Measurements from ENCODE around the gene CSTPP1.

Gene CSTPP1

DNA sequence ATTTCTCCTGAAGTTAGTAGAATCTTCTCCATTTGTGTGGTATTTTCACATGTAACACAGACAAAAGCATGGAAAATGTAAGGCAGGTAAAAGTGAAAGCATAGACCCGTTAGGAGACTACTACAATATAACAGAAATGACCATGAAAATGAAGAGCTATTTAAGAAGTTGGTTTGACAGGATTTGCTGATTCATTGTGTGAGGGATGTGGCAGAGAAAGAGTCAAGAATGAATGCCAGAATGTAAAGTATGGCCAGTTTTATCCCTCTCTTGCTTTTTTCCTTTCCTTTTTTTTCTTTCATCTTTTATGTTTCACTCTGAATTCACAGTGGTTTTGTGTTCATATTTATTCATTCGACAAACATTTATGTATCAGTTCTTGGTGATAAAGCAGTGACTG is 124.2 kb downstream of the CSTPP1 start:
- H3K9me3 ChIP-seq (ENCODE audit: low read length) = no peaks in the 10 kb centered on the region
- TF ChIP-seq EZH2 (IDR thresholded peaks at IDR 0.05; ENCODE audit: borderline replicate concordance, low read length) = no peak
- TF ChIP-seq, protein P1, sequence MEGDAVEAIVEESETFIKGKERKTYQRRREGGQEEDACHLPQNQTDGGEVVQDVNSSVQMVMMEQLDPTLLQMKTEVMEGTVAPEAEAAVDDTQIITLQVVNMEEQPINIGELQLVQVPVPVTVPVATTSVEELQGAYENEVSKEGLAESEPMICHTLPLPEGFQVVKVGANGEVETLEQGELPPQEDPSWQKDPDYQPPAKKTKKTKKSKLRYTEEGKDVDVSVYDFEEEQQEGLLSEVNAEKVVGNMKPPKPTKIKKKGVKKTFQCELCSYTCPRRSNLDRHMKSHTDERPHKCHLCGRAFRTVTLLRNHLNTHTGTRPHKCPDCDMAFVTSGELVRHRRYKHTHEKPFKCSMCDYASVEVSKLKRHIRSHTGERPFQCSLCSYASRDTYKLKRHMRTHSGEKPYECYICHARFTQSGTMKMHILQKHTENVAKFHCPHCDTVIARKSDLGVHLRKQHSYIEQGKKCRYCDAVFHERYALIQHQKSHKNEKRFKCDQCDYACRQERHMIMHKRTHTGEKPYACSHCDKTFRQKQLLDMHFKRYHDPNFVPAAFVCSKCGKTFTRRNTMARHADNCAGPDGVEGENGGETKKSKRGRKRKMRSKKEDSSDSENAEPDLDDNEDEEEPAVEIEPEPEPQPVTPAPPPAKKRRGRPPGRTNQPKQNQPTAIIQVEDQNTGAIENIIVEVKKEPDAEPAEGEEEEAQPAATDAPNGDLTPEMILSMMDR (IDR thresholded peaks at IDR 0.05; ENCODE audit: low read length) = no peak
- no peak overlapping the region for H3K9ac ChIP-seq (ENCODE audit: low read length)
- no peaks in the 10 kb centered on the region for H3K9me2 ChIP-seq (ENCODE audit: low read depth, low read length)
- H3K4me2 ChIP-seq (ENCODE audit: low read length) = no peak overlapping the region
- H3K27me3 ChIP-seq (ENCODE audit: insufficient read depth, low read length) = no peaks in the 10 kb centered on the region
- H2AFZ ChIP-seq (ENCODE audit: low read length) = no peak overlapping the region
- H3K36me3 ChIP-seq (ENCODE audit: insufficient read depth, low read length) = peaks cover 6% of the 10 kb centered on the region
- no peaks in the 10 kb centered on the region for H3F3A ChIP-seq (ENCODE audit: insufficient read depth, low read length)
- no peak overlapping the region for H3K27ac ChIP-seq (ENCODE audit: low read depth, low read length, poor library complexity, severe bottlenecking)
- peaks cover 8% of the 10 kb centered on the region for H3K4me1 ChIP-seq (ENCODE audit: insufficient read depth, low read length, severe bottlenecking)
- H4K20me1 ChIP-seq (ENCODE audit: insufficient read depth, low read length) = no peaks in the 10 kb centered on the region
- no peaks in the 10 kb centered on the region for H3K79me2 ChIP-seq (ENCODE audit: insufficient read depth, low read length)
- no peak overlapping the region for H3K4me3 ChIP-seq (ENCODE audit: low read depth, low read length, poor library complexity, severe bottlenecking)

DNA sequence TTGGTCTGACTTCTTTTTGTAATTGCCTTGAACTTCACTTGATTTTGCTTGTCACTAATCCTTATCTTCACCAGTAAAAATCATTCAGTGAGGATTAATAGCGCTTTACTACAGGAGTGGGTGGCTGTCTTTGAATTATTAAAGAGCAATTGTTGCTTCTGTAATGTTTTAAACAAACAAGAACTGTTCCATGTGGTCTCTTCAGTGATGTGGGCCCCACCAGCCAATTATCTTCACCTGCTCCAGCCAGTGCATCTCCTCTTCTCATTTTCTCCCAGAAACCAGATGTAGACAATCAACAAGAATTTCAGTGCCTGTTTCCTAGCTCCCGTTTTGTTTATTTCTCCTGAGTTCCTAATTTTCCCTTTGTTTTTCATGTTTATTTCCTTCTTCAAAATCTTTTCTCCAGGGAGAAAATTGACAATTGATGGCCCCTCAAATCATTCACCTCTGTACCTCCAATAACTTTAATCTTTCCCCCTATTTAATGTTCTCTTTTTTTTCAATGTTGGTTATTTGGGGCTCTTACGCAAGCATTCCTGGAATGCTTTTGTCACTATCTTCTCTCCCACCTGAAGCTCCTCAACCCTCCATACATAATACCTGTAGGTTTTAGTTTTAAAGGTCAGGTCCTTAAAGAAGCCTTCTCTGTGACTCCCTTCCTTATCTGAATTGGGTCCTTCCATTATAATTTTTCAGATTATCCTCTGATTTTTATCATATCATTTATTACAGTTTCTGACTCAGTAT is 125.0 kb downstream of the CSTPP1 start:
- Histone ChIP-seq H3K4me2 (ENCODE audit: low read length) (no peak overlapping the region), H3K27me3 (ENCODE audit: insufficient read depth, low read length) (no peaks in the 10 kb centered on the region), H3F3A (ENCODE audit: insufficient read depth, low read length) (no peaks in the 10 kb centered on the region), H2AFZ (ENCODE audit: low read length) (no peak overlapping the region), H3K4me1 (ENCODE audit: insufficient read depth, low read length, severe bottlenecking) (peaks cover 8% of the 10 kb centered on the region), H3K27ac (ENCODE audit: low read depth, low read length, poor library complexity, severe bottlenecking) (no peak overlapping the region), H3K9me2 (ENCODE audit: low read depth, low read length) (no peaks in the 10 kb centered on the region), H4K20me1 (ENCODE audit: insufficient read depth, low read length) (no peaks in the 10 kb centered on the region), H3K79me2 (ENCODE audit: insufficient read depth, low read length) (no peaks in the 10 kb centered on the region), H3K9ac (ENCODE audit: low read length) (no peak overlapping the region), H3K9me3 (ENCODE audit: low read length) (no peaks in the 10 kb centered on the region), H3K36me3 (ENCODE audit: insufficient read depth, low read length) (peaks cover 6% of the 10 kb centered on the region), H3K4me3 (ENCODE audit: low read depth, low read length, poor library complexity, severe bottlenecking) (no peak overlapping the region)
- TF ChIP-seq, protein P1 (IDR thresholded peaks at IDR 0.05; ENCODE audit: low read length) = no peak
- no peak for TF ChIP-seq EZH2 (IDR thresholded peaks at IDR 0.05; ENCODE audit: borderline replicate concordance, low read length)

DNA sequence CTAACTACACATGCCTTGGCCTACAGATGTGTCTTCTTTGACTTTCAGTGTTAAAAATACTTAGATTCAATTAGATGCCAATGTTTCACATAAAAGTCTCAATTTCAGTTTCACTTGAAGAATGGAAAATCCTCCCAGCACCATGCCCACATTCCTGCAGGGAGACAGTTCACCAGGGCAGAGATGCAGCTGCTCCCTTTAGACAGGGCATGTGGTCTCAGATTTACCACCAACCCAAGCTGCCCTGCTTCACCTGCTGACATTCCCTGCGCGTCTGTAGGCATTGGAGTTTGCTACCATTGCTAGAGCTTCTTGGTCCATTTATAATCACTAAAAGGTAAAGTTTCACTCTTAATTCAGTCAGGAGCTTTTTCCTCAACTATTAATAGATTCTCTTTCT is 126.2 kb downstream of the CSTPP1 start:
- Histone ChIP-seq H3F3A (ENCODE audit: insufficient read depth, low read length) (no peaks in the 10 kb centered on the region), H3K4me2 (ENCODE audit: low read length) (no peak overlapping the region), H3K79me2 (ENCODE audit: insufficient read depth, low read length) (no peaks in the 10 kb centered on the region)

More for the DNA sequence above, 126.2 kb downstream of the CSTPP1 start:
- Histone ChIP-seq H3K4me3 (ENCODE audit: low read depth, low read length, poor library complexity, severe bottlenecking) (no peak overlapping the region), H4K20me1 (ENCODE audit: insufficient read depth, low read length) (no peaks in the 10 kb centered on the region), H3K9me3 (ENCODE audit: low read length) (no peaks in the 10 kb centered on the region), H3K9me2 (ENCODE audit: low read depth, low read length) (no peaks in the 10 kb centered on the region), H3K4me1 (ENCODE audit: insufficient read depth, low read length, severe bottlenecking) (peaks cover 8% of the 10 kb centered on the region), H3K36me3 (ENCODE audit: insufficient read depth, low read length) (peaks cover 6% of the 10 kb centered on the region; the same call in 1 of the 2 replicates), H3K27ac (ENCODE audit: low read depth, low read length, poor library complexity, severe bottlenecking) (no peak overlapping the region), H3K9ac (ENCODE audit: low read length) (no peak overlapping the region), H3K27me3 (ENCODE audit: insufficient read depth, low read length) (no peaks in the 10 kb centered on the region), H2AFZ (ENCODE audit: low read length) (no peak overlapping the region)
- TF ChIP-seq EZH2 (IDR thresholded peaks at IDR 0.05; ENCODE audit: borderline replicate concordance, low read length) = no peak
- TF ChIP-seq, protein P1 (IDR thresholded peaks at IDR 0.05; ENCODE audit: low read length) = no peak

Measured in OCI-LY1 (cell line).